Activated CD4-positive, alpha-beta T cell treated with anti-CD3 and anti-CD28 coated beads, Interleukin-2, amount 50 U/mL, for 48 hours (primary cell): Measurements from ENCODE around the gene PCBP3.

Experiments used
- DNase-seq, 2 experiments: peaks; one replicate each; pipeline ENCODE4 v3.0.0-alpha.2; 2020

The PCBP3 gene

GRCh38 chr21:45816794-45817193, 173.3 kb downstream of the PCBP3 start:
- no peak for DNase-seq

- DNase-seq, result no peak
These were observed 173.8 kb downstream of the PCBP3 start for GRCh38 chr21:45817345-45817744.

GRCh38 chr21:45818276-45818903, 174.9 kb downstream of the PCBP3 start:
- DNase-seq, result peak in 1 of 2 experiments; percentile 26

- peak; percentile 87 to 88 for DNase-seq
These were observed 175.4 kb downstream of the PCBP3 start for GRCh38 chr21:45818904-45819285.

- DNase-seq, result peak; percentile 10 to 29
These were observed 176.1 kb downstream of the PCBP3 start for GRCh38 chr21:45819478-45820170.

GRCh38 chr21:45820171-45821091, 176.9 kb downstream of the PCBP3 start:
- peak; percentile 83 to 85 for DNase-seq

- no peak for DNase-seq
These were observed 177.9 kb downstream of the PCBP3 start for GRCh38 chr21:45821315-45821962.

- DNase-seq, result no peak
These were observed 178.5 kb downstream of the PCBP3 start for GRCh38 chr21:45821998-45822397.

- DNase-seq, result peak in 1 of 2 experiments; percentile 2
These were observed 179.0 kb downstream of the PCBP3 start for GRCh38 chr21:45822429-45823099.

- no peak for DNase-seq
These were observed 179.7 kb downstream of the PCBP3 start for GRCh38 chr21:45823100-45823681.

GRCh38 chr21:45824546-45825215, 181.2 kb downstream of the PCBP3 start:
- DNase-seq, result no peak

GRCh38 chr21:45825219-45825618, 181.7 kb downstream of the PCBP3 start:
- no peak for DNase-seq

- DNase-seq, result no peak
These were observed 183.3 kb downstream of the PCBP3 start for GRCh38 chr21:45826676-45827301.

- DNase-seq, result no peak
These were observed 183.8 kb downstream of the PCBP3 start for GRCh38 chr21:45827302-45827692.

- DNase-seq, result no peak
These were observed 184.5 kb downstream of the PCBP3 start for GRCh38 chr21:45827881-45828579.

- no peak for DNase-seq
These were observed 185.3 kb downstream of the PCBP3 start for GRCh38 chr21:45828580-45829570.

GRCh38 chr21:45829668-45830067, 186.1 kb downstream of the PCBP3 start:
- DNase-seq, result no peak

- no peak for DNase-seq
These were observed 186.7 kb downstream of the PCBP3 start for GRCh38 chr21:45830221-45830640.
